Activated CD4-positive, alpha-beta T cell treated with anti-CD3 and anti-CD28 coated beads, Interleukin-2, amount 50 U/mL, for 24 hours (primary cell): Measurements from ENCODE around the gene IMMP2L.
"Not testable (repeated sequence)": the region's sequence is repeated elsewhere in the genome, so short reads cannot be mapped to it uniquely, and the experiment has no call there.

ENCODE experiments used
- DNase-seq, 2 donors: peaks; one replicate each; pipeline ENCODE4 v3.0.0-alpha.2; 2020; ENCODE audit warnings: low read depth in 1 of 2, low spot score in 1 of 2

The IMMP2L gene

GRCh38 chr7:111561904-111562732 lies at the start of gene IMMP2L:
IMMP2L (minus strand) TSS chr7:111562492.
- peak; percentile 83 to 84 for DNase-seq

GRCh38 chr7:111609483-111610254 lies 47.4 kb upstream of the IMMP2L start:
- not testable (repeated sequence) for DNase-seq

GRCh38 chr7:111607621-111608020 lies 45.3 kb upstream of the IMMP2L start:
- DNase-seq = no peak

GRCh38 chr7:111605246-111605645 lies 43.0 kb upstream of the IMMP2L start:
- DNase-seq = no peak

- DNase-seq = no peak
These were observed 37.8 kb upstream of the IMMP2L start for GRCh38 chr7:111600091-111600490.

GRCh38 chr7:111595780-111596179 lies 33.5 kb upstream of the IMMP2L start:
- no peak for DNase-seq

GRCh38 chr7:111594602-111595001 lies 32.3 kb upstream of the IMMP2L start:
- DNase-seq = no peak

- DNase-seq = no peak
These were observed 31.1 kb upstream of the IMMP2L start for GRCh38 chr7:111593343-111593742.

GRCh38 chr7:111588065-111588433 lies 25.8 kb upstream of the IMMP2L start:
- DNase-seq = no peak

- no peak for DNase-seq
These were observed 25.2 kb upstream of the IMMP2L start for GRCh38 chr7:111587410-111588064.

- DNase-seq = no peak
These were observed 24.6 kb upstream of the IMMP2L start for GRCh38 chr7:111586711-111587409.

- DNase-seq = not testable (repeated sequence)
These were observed 19.6 kb upstream of the IMMP2L start for GRCh38 chr7:111581784-111582488.

- not testable (repeated sequence) for DNase-seq
These were observed 18.9 kb upstream of the IMMP2L start for GRCh38 chr7:111581207-111581606.

GRCh38 chr7:111578754-111579153 lies 16.5 kb upstream of the IMMP2L start:
- no peak for DNase-seq

GRCh38 chr7:111571720-111572119 lies 9.4 kb upstream of the IMMP2L start:
- no peak for DNase-seq

GRCh38 chr7:111568870-111569462 lies 6.7 kb upstream of the IMMP2L start:
- no peak for DNase-seq

GRCh38 chr7:111568419-111568818 lies 6.1 kb upstream of the IMMP2L start:
- DNase-seq = no peak

- no peak for DNase-seq
These were observed 1.8 kb upstream of the IMMP2L start for GRCh38 chr7:111564078-111564477.

GRCh38 chr7:111561654-111561903 lies 713 bp downstream of the IMMP2L start:
- DNase-seq = no peak
